ENCODE data around the gene BMP7.

BMP7 gene

DNA sequence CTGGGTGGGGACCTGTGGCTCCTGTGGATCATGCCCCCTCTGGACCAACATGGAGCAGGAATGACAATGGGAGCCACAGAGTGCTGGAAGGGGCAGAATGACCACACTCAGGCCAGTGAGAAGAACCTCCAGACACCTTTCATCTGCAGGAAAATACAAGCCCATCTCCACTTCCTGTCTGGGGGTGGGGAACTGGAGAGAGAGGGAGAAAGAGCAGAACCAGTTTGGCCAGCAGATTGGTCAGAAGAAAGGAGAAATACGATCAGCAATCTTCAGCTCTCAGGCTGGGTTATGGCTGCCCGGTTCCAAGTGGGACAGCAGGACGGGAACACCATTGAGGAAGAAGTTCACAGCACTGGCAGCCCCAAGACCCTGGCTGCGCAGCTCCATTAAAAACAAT, 37.0 kb downstream of the BMP7 start:
- DNase-seq (ENCODE audit: low read depth, low spot score): no peak

GRCh38 chr20:57225830-57226229, 40.6 kb downstream of the BMP7 start:
- DNase-seq (ENCODE audit: low read depth, low spot score): no peak

GRCh38 chr20:57225197-57225733, 41.2 kb downstream of the BMP7 start:
- DNase-seq (ENCODE audit: low read depth, low spot score): no peak

GRCh38 chr20:57224641-57225138, 41.8 kb downstream of the BMP7 start:
- DNase-seq (ENCODE audit: low read depth, low spot score): peak; percentile 49

DNA sequence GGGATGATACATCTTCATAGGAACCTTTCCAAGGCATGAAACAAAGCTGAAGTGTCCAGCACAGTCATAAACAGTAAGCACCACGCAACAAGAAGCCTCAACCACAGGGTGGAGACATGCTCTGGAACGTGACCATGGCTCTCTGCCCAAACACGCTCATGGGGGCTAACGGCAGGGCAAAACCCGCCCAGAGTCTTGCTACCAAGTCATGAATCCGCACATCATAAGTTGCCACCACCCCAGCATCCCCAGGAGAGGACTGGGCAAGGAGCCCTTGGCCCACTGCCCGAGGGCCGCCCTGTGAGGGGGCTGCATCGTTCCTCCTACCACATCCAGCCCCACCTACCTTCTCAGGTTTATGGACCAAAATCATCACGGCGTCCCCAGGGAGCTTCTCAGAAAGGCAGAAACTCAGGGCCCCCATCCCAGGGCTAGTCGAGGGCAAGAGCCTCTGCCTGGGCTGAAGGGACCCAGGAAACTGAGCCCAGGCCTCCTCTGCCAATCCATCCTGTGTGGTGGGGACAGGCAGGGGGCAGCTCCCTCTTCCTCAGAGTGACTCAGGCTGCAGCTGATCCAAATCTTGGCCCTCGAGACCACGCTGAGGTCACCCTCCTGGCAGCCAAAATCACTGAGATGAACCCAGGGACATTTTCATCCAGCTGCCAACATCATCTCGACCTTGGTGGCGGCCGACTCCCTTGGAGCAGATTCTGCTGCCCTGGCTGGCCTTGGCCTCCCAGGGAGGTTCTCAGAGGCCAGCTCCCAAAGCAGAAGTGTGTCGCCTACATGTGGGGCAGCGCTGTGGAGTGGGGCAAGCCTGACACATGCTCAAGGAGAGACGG, 42.6 kb downstream of the BMP7 start:
- peak; percentile 23 for DNase-seq (ENCODE audit: low read depth, low spot score)

- DNase-seq (ENCODE audit: low read depth, low spot score): no peak
These were observed 43.9 kb downstream of the BMP7 start for GRCh38 chr20:57222631-57222950.

DNA sequence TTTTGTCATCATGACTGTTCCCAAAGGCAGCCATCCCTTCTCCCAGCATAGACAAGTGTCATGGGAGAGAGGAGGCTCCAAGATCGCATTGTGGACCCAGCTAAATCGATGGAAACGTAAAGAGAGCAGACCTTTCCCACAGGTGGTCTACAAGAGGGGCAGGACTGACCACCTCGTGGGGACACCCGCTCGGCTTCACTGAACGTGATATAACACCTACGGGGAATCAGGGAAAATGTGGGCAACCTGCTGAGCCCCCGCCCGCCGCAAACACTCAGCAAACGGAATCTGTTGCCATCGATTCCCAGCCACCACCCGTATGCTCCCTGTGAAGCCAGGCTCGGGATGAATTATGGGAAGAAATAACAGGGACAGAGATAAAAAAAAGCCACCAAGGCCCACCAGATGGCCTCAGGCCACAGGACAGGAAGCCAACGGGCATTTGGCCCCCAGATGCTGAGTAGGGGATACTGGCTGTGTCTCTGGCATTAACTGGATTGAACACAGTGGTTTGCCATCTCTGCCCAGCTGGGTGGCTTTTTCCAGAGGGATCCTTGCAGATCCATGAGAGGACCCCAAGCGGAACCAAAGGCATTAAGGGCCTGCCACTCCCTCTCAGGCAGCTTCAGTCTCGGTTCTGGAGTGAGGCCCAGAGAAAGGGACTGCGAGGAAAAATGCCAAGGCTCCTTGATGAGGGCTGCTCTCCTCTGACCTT, 44.4 kb downstream of the BMP7 start:
- DNase-seq (ENCODE audit: low read depth, low spot score): no peak

DNA sequence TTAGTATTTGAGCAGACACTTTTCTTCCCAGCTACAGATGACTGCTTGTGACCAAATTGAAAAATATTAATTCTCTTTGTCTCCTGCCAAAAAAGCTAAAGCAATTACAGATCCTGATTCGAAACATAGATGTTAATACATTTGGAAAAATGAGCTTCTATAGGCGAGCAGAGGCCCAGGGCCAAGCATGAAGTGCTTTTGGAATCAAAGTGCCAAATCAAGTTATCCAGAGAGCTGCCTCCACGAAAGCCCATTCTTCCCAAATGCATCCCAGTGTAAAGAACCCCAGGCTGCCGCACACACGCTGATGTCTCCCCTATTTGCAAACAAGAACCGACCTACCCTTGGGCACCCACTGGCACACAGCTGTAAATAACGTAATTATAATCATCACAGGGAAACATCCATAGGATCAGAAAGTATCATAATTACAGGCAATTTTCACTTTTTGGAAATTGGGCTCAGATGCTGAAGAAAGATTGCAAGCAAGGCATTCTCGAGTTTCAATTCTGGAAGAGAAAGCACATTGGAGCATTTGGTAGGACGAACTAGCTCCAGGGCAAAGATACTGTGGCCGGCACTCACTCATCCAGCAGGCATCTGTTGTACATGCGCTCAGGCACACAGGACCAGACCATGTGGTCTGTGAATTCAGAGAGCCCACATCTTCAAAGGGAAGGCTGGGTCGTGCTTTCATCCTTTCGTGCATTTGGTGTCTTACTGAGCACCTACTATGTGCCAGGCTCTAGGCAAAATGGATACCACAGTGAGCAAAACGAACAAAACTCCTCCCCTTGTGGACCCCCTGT, 45.9 kb downstream of the BMP7 start:
- DNase-seq (ENCODE audit: low read depth, low spot score): no peak

- no peak for DNase-seq (ENCODE audit: low read depth, low spot score)
These were observed 47.3 kb downstream of the BMP7 start for GRCh38 chr20:57219071-57219677.

DNA sequence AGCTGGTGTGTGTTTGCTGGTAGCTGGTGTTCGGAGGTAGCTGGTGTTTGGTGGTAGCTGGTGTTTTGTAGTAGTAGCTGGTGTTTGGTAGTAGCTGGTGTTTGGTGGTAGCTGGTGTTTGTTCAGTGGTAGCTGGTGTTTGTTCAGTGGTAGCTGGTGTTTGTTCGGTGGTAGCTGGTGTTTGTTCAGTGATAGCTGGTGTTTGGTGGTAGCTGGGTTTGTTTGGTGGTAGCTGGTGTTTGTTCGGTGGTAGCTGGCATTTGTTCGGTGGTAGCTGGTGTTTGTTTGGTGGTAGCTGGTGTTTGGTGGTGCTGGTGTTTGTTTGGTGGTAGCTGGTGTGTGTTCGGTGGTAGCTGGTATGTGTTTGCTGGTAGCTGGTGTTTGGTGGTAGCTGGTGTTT, 48.0 kb downstream of the BMP7 start:
- DNase-seq (ENCODE audit: low read depth, low spot score): no peak

DNA sequence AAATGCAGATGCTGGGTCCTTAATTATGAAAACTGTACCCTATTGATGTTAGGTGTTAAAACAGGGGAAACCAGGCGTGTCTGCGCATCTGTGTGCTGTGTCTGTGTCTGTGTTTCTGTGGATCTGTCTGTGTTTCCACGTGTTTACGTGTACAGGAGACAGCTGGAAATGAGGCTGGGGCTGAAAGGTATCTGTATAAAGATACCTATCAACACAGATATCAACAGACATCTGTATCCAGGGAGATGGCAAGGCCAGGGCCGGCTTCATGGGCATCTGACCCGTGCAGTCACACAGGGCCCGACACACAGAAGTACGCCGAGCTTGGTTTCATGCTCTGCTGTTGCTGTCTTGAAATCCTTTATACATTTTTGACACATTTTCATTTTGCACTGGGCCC, 48.6 kb downstream of the BMP7 start:
- no peak for DNase-seq (ENCODE audit: low read depth, low spot score)

DNA sequence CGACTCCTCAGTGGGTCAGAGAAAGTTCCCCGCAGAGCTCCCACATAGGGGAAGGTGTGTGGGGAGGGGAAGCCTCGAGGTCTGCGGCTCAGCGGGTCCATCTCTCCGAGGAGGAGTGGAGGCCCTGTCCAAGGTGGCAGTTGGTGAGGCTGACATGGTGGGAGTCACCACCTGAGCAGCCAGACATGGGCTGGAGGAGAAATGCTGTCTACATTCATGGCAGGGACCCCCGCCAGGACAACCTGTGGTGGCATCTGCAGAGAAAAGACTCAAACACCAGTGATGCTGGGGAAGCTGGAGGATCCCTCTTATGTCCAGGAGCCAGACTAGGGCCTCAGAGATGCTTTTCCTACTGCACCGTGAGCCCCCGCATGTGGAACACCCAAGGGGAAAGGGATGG, 49.8 kb downstream of the BMP7 start:
- DNase-seq (ENCODE audit: low read depth, low spot score): no peak

DNA sequence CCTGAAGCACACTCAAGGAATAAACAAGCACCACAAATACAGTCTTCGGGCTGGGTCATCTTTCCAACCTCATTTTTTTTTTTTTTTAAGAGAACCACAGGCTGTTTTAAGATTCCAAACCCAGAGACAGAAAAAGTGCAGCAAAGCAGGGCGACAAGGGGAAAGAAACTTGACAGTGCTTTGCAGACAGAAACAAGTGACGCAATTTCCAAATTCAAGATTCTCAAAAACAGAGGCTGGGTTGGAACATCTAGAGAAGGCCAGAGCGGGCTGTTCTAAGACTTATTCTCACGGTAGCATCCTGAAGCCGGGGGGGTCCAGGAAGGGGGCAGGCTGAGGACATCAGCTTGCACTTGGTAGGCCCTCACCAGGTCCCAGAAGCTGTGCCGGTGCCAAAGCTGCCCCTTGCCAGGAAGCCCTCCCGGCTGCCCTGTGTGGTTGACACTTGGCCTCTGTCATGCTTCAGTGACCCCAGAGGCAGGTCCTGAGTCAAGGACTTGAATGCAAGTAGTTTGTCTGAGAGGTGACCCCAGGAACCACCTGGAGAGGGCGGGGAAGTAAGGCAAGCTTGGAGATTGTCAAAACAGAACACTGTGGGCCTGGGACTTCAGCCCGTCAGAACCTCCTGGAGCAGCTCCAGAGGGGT, 50.5 kb downstream of the BMP7 start:
- no peak for DNase-seq (ENCODE audit: low read depth, low spot score)

- DNase-seq (ENCODE audit: low read depth, low spot score): no peak
These were observed 51.0 kb downstream of the BMP7 start for GRCh38 chr20:57215426-57215825.

GRCh38 chr20:57214948-57215347, 51.5 kb downstream of the BMP7 start:
- no peak for DNase-seq (ENCODE audit: low read depth, low spot score)

DNA sequence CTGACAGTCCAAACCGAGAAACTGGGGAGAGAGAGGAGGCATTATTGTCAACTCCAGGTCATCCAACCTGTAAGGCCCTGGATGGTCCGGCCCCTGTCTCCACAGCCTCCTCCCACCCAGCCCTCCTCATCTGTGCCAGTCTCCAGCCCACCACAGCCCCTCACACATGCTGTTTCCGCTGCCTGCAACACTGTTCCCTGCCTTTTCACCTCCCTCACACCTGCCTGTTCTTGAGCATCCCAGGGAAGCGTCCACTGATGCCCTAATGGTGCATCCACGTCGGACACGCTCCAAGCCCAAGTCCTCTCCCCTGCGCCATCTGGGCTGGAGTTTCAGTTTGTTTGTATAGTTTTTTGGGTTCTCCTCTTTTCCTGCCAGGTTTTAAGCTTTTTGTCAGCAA, 52.0 kb downstream of the BMP7 start:
- no peak for DNase-seq (ENCODE audit: low read depth, low spot score)

GRCh38 chr20:57213924-57214323, 52.5 kb downstream of the BMP7 start:
- no peak for DNase-seq (ENCODE audit: low read depth, low spot score)

- DNase-seq (ENCODE audit: low read depth, low spot score): no peak
These were observed 53.1 kb downstream of the BMP7 start for GRCh38 chr20:57213291-57213690.

DNA sequence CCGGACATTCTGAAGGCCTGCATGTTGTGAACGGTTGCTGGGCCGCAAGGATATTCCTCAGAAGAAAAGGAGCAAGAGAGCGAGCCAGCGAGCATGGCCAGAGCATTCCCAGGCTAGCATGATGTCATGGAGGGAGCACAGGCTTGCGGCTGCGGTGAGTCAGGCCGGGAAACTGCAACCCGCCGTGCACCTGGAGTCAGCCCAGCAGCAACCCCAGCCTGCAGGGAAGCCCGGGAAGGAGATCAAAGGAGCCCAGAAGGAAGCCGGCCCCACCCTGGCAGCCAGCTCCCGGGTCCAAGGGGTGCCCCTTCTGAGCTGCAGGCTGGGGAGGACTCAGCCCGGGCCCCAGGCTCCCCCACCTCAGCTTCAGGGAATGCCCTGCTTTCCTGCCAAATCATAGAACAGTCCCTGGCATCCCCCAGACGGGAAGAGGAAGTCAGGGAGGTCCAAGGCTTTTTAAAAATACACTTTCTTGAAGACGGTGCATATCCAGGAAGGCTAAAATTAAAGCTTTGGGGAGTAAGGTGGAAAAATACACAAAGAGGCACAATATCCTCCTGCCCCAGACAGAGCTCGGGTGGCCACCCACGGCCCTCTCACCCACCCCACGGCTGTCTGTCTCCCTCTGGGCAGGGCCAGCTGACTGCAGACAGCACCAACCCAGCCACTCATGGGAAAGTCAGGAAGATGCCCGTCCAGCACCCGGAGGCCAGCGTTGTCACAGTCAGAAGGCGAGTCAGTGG, 53.7 kb downstream of the BMP7 start:
- peak; percentile 98 for DNase-seq (ENCODE audit: low read depth, low spot score)

DNA sequence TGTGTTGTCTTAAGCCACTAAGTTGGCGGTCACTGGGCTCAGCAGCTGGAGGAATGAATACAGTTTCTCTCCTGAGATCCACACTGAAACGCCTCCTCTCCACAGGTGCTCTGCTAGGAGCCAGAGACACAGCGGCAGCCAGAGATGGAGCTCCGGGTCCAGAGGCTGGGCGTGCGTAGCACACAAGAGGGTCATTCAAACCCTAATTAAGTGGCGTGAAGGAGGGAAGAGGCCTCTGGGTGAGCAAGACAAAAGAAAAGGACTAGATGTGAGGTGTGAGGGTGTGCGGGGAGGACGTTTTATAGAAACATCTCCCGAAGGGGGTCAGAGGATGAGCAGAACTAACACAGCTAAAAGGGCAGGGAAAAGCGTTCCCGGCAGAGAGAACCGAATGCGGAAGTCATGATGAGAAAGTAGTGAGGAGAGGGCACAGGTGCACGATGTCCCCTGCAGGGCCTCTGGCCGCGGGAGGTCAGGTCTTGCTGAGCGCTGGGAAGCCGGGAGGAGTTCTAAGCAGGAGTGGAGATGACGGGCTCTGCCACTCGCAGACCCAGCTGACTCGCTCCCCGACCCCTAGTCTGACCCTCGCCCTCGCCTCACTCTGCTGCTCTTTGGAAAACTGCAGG, 54.4 kb downstream of the BMP7 start:
- peak; percentile 12 for DNase-seq (ENCODE audit: low read depth, low spot score)

All from astrocyte of the hippocampus (primary cell).